IPS-15b (cell line): ENCODE results near the gene FADS1.

Source experiments
- H3K27me3 ChIP-seq: one replicate; pipeline ENCODE4 v1.6.1; 2013; ENCODE audit warnings: low read length; ENCODE audit not compliant: control insufficient read depth, insufficient read depth
- H3K36me3 ChIP-seq: one replicate; pipeline ENCODE4 v1.6.1; 2013; ENCODE audit warnings: low read length; ENCODE audit not compliant: control insufficient read depth, insufficient read depth
- H3K4me1 ChIP-seq: one replicate; pipeline ENCODE4 v1.6.1; 2013; ENCODE audit warnings: mild to moderate bottlenecking, low read length; ENCODE audit not compliant: control insufficient read depth, insufficient read depth
- H3K4me3 ChIP-seq: one replicate; pipeline ENCODE4 v1.5.1; 2013; ENCODE audit warnings: low read depth, low read length
- H3K9ac ChIP-seq: one replicate; pipeline ENCODE4 v1.6.1; 2013; ENCODE audit warnings: low read depth, mild to moderate bottlenecking, low read length
- H3K9me3 ChIP-seq: one replicate; pipeline ENCODE4 v1.6.1; 2013; ENCODE audit warnings: mild to moderate bottlenecking, low read length; ENCODE audit not compliant: control insufficient read depth, insufficient read depth

FADS1 gene

DNA sequence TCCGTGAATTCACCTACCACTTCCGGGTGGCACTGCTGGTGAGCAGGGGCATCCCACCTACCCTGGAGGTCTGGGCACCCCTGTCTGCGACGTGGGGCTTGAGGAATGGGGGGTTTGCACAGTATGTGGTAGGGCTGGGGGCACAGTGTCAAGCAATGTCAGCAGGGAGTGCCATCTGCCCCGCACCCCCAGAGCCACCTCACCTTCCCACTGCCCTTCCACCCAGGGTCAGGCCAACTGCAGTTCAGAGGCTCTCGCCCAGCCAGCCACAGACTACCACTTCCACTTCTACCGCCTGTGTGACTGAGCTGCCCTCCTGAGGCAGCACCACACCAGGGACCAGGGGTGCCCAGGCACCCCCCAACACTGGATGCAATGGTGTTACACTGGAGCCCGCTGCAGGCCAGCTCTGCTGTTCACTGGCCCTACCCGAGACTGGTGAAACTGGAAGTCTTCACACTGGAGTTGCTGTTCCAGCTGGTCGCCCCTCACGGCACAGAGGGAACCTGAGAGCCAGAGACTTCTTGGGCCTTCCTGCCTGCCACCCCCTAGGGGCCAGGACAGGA lies 30.9 kb downstream of the FADS1 start:
- Histone ChIP-seq H3K9ac (no peak overlapping the region), H3K9me3 (no peaks in the 10 kb centered on the region), H3K27me3 (no peaks in the 10 kb centered on the region), H3K36me3 (peaks cover 57% of the 10 kb centered on the region), H3K4me1 (no peaks in the 10 kb centered on the region), H3K4me3 (no peak overlapping the region)

DNA sequence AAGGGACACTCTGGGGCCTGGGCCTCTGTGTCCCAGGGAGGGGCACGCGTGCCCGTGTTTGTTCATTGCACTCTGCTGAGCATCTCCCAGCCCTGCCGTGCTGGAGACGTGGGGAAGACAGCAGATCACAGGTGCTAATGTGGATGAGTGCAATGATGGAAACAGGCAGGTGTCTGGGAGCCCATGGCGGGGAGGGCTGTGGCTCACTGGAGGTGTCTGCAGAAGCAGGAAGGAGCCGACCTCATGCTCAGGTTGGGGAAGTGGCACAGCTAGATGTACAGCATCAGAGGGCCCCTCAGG lies 32.3 kb downstream of the FADS1 start:
- Histone ChIP-seq H3K9ac (no peak overlapping the region), H3K9me3 (no peaks in the 10 kb centered on the region), H3K4me1 (no peaks in the 10 kb centered on the region), H3K4me3 (no peak overlapping the region), H3K36me3 (peaks cover 46% of the 10 kb centered on the region), H3K27me3 (no peaks in the 10 kb centered on the region)

- Histone ChIP-seq H3K4me3 (no peak overlapping the region), H3K27me3 (no peaks in the 10 kb centered on the region), H3K4me1 (no peaks in the 10 kb centered on the region), H3K9me3 (no peaks in the 10 kb centered on the region), H3K36me3 (peaks cover 40% of the 10 kb centered on the region), H3K9ac (no peak overlapping the region)
Measured at GRCh38 chr11:61783717-61784505, 32.9 kb downstream of the FADS1 start.

DNA sequence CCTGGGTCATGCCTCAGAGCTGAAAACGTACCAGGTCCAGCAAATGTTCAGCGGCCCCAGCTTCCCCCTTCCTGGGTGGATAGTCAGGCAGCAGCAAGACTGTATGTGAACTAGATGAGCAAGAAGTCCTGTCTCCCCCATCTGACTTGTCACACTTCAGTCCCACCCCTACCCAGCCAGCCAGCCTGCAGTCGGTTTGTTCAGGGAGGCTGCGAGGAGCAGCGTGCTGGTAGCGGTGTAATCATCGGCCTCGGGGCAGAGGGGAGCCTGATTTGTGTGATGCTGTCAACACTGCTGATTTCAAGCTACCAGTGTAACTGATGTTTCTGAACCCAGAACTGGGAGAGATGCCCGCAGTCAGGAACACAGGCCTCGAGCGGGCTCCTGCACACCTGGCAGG lies 34.0 kb downstream of the FADS1 start:
- Histone ChIP-seq H3K36me3 (peaks cover 34% of the 10 kb centered on the region), H3K4me1 (no peaks in the 10 kb centered on the region), H3K27me3 (no peaks in the 10 kb centered on the region), H3K9me3 (no peaks in the 10 kb centered on the region), H3K4me3 (no peak overlapping the region), H3K9ac (no peak overlapping the region)

- H3K9ac ChIP-seq = no peak overlapping the region
- no peak overlapping the region for H3K4me3 ChIP-seq
- H3K36me3 ChIP-seq = peaks cover 29% of the 10 kb centered on the region
- H3K4me1 ChIP-seq = no peaks in the 10 kb centered on the region
- H3K9me3 ChIP-seq = no peaks in the 10 kb centered on the region
- H3K27me3 ChIP-seq = no peaks in the 10 kb centered on the region
Measured at GRCh38 chr11:61782299-61782698, 34.5 kb downstream of the FADS1 start.

DNA sequence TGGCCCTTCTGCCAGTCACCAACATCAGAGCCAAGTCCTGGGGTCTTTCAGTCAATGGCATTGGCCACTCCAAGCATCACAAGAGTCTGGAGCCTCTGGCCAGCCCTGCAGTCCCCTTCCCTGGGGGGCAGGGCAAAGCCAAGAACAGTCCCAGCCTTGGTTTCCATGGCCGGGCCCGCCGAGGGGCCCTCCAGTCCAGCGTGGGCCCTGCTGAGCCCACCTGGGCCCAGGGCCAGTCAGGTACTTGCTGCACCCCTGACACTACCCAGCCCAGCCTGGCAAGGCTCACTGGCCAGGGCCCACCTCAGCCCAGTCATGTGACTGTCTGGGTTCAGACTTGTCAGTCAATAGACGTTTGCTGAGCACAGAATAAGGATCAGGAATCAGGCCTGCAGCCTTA lies 35.2 kb downstream of the FADS1 start:
- Histone ChIP-seq H3K36me3 (peaks cover 22% of the 10 kb centered on the region), H3K4me3 (no peak overlapping the region), H3K27me3 (no peaks in the 10 kb centered on the region), H3K9ac (no peak overlapping the region), H3K4me1 (no peaks in the 10 kb centered on the region), H3K9me3 (no peaks in the 10 kb centered on the region)

- no peak overlapping the region for H3K4me3 ChIP-seq
- no peak overlapping the region for H3K9ac ChIP-seq
- no peaks in the 10 kb centered on the region for H3K9me3 ChIP-seq
- H3K36me3 ChIP-seq = peaks cover 13% of the 10 kb centered on the region
- no peaks in the 10 kb centered on the region for H3K27me3 ChIP-seq
- no peaks in the 10 kb centered on the region for H3K4me1 ChIP-seq
Measured at GRCh38 chr11:61780581-61781162, 36.1 kb downstream of the FADS1 start.

DNA sequence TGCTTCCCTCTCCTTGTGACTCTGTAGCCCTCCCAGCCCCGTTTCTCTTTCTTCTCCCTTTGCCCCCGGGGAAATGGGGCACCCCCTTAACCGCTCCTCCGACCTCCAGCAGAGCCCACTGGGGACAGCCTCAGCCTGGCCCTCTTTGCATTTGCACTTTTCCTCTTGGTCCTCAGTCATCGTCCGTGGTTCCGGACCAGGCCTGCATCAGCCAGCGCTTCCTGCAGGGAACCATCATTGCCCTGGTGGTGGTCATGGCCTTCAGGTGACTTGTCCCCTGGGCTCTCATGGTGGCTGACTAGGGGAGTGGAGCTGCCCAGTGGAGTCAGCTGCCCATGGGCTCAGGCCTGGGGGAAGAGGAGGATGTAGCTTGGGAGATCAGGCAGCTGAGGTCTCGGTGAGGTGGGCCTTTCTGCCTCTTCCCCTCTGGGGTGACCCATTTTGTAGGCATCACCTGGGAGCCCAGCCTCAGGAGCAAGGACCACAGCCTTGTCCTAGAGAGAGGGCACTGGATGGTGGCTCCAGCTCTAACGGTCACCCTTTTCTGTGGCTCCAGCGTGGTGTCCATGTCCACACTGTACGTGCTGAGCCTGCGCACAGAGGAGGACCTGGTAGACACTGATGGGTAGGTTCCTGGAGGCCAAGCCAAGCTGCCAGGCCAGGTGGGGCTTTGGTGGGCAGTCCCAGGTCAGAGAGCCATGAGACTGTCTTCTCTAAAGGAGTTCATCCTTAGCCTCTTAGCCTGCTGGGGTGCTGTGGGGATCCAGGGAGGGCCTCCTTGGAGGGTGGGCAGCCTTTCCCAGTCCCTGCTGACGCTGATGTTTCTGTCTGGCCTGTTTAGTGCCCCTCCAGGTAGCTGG lies 36.9 kb downstream of the FADS1 start:
- H3K36me3 ChIP-seq = peaks cover 8% of the 10 kb centered on the region
- H3K9me3 ChIP-seq = no peaks in the 10 kb centered on the region
- no peaks in the 10 kb centered on the region for H3K4me1 ChIP-seq
- H3K4me3 ChIP-seq = no peak overlapping the region
- no peaks in the 10 kb centered on the region for H3K27me3 ChIP-seq
- no peak overlapping the region for H3K9ac ChIP-seq

GRCh38 chr11:61778920-61779650 lies 37.7 kb downstream of the FADS1 start:
- no peaks in the 10 kb centered on the region for H3K4me1 ChIP-seq
- no peak overlapping the region for H3K9ac ChIP-seq
- H3K4me3 ChIP-seq = no peak overlapping the region
- H3K9me3 ChIP-seq = no peaks in the 10 kb centered on the region
- H3K27me3 ChIP-seq = no peaks in the 10 kb centered on the region
- peaks cover 7% of the 10 kb centered on the region for H3K36me3 ChIP-seq

GRCh38 chr11:61778357-61778886 lies 38.4 kb downstream of the FADS1 start:
- Histone ChIP-seq H3K4me1 (no peaks in the 10 kb centered on the region), H3K9me3 (no peaks in the 10 kb centered on the region)

More at GRCh38 chr11:61778357-61778886, 38.4 kb downstream of the FADS1 start:
- peaks cover 4% of the 10 kb centered on the region for H3K36me3 ChIP-seq
- no peak overlapping the region for H3K4me3 ChIP-seq
- H3K9ac ChIP-seq = no peak overlapping the region
- no peaks in the 10 kb centered on the region for H3K27me3 ChIP-seq
